Activated CD4-positive, alpha-beta T cell treated with anti-CD3 and anti-CD28 coated beads, Interleukin-2, amount 50 U/mL, for 48 hours (primary cell): Measurements from ENCODE around the gene PRDX2.
"Not testable (repeated sequence)": the region's sequence is repeated elsewhere in the genome, so short reads cannot be mapped to it uniquely, and the experiment has no call there.

ENCODE experiments used
- DNase-seq, 2 experiments: peaks; one replicate each; pipeline ENCODE4 v3.0.0-alpha.2; 2020

PRDX2 gene

GRCh38 chr19:12825254-12826131, 23.9 kb upstream of the PRDX2 start:
- peak; percentile 51 to 53 for DNase-seq

- no peak for DNase-seq
Measured at GRCh38 chr19:12821761-12822160, 20.2 kb upstream of the PRDX2 start.

GRCh38 chr19:12817810-12818209, 16.2 kb upstream of the PRDX2 start:
- DNase-seq: not testable (repeated sequence)

- DNase-seq: not testable (repeated sequence)
Measured at GRCh38 chr19:12817188-12817587, 15.6 kb upstream of the PRDX2 start.

- DNase-seq: no peak
Measured at GRCh38 chr19:12815088-12815487, 13.5 kb upstream of the PRDX2 start.

DNA sequence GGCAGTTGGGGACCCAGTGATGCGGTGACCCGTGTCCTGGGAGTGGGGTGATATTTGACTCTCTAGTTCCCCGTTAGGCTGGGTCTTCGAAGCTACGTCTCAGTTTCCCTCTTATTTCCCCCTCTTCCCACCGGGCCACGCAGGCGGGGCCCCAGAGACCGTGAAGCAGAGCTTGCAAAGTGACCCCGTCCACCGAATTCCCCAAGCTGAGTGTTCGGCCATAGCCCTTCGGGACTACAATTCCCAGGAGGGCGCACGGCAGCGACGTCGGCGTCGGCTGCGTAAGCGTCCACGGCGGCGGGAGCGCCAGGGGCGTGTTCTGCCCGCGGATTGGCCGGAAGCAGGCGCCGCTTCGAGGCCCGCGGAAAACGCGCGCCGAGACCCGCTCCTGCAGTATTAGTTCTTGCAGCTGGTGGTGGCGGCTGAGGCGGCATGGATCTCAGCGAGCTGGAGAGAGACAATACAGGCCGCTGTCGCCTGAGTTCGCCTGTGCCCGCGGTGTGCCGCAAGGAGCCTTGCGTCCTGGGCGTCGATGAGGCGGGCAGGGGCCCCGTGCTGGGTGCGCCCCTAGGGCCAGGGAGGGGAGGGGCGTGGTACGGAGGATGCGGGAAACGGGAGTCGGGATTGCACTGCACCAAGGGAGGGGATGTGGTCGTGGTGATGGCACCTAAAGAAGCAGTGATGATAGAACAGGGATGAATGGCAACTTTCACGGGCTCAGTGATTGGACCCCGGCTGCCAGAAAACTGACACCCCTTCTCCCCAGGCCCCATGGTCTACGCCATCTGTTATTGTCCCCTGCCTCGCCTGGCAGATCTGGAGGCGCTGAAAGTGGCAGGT, 4.9 kb upstream of the PRDX2 start, which contains the start of gene RNASEH2A:
RNASEH2A (plus strand) TSS at position 343 of the 840 bp plus-strand sequence; CDS start at position 433, 90 bp downstream.
- DNase-seq: peak; percentile 88 to 91

DNA sequence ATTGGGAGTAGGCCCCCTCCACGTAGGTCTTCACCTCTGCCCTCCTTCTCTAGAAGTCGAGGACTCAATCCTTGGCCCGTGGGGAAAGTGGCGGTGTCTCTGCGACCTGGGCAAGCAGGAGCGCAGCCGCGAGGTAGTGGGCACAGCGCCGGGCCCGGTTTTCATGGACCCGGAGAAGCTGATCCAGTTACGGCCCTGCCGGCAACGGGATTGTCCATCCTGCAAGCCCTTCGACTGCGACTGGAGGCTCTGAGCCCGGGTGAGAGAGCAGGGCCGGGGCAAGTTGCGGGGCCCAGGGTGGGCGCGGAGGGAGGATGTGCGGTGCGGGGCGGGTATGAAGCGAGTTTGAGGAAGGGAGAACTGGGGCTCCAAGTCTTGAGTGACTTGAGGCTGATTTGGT, 2.5 kb upstream of the PRDX2 start:
- DNase-seq: no peak

DNA sequence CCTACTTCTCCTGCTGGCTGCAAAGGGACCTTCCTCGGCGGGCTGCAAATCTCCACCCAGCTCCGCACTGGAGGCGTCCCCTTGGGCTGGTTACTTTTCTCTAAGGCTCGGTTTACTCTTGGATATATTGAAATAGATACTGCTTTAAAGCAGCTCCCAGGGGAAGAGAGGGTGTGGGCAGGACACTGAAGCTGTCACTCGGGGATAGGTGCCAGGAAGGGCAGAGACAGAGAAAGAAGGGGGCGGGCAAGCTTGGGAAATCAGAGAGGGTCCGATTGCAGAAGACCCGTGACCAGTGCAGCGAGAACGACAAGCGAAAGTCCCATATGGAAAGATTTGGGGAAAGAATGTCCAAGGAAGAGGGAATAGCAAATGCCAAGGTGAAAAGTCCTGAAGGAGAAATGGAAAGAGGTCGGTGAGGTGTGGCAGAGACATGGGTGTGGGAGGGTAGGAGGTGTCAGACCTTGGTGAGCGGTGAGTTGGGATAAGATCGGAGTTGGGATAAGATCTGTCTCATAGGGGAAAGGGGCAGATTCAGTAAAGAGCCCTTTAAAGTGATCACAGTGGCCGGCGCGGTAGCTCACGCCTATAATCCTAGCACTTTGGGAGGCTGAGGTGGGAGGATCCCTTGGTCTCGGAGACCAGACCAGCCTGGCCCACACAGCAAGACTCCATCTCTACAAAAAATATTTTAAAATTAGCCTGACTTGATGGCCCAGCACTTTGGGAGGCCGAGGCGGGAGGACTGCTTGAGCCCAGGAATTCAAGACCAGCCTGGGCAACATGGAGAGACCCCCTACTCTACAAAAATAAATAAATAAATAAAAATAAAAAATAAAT, 887 bp upstream of the PRDX2 start:
- DNase-seq: no peak

- peak; percentile 38 to 50 for DNase-seq
Measured at GRCh38 chr19:12800923-12801465, 606 bp downstream of the PRDX2 start.

DNA sequence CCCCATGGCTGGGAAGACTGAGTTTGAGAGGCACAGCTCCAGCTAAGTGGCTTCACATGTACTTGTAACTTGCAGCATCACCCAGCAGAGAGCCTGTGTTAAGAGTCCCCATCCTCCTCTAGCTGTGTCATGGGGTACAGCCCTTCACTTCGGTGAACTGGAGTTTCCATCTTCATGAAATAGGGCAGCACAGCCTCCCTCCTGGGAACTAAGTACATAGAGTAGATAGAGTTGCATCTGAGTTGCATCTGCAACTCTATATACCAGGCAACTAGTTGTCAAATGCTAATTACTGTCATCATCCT, 1.2 kb downstream of the PRDX2 start:
- DNase-seq: no peak

DNA sequence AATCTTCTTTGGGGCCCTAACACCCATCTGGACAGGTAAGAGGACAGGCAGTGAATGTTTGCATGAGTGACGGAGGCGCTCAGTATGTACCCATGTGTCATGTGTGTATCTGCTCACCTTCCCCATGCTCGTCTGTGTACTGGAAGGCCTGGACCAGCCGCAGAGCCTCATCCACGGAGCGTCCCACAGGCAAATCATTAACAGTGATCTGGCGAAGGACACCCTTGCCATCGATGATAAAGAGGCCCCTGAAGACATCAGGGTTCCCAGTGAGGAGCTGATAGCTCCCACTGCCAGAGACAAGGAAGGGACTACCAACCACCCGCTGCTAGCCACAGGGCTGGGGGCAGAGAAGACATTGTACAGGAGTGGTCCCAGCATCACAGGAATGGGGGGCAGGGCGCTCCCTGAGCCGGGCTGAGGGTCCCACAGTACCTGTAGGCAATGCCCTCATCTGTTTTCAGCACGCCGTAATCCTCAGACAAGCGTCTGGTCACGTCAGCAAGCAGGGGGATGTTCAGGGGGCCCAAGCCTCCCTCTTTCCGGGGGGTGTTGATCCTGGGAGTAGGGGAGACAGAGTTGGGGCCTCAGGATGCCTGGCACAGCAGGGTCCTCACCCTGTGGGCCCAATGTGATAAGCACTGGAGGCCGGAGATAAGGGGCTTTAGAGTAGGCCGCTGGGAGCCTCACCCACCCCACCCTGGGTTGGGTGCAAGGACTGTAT, 1.7 kb downstream of the PRDX2 start:
- DNase-seq: no peak

DNA sequence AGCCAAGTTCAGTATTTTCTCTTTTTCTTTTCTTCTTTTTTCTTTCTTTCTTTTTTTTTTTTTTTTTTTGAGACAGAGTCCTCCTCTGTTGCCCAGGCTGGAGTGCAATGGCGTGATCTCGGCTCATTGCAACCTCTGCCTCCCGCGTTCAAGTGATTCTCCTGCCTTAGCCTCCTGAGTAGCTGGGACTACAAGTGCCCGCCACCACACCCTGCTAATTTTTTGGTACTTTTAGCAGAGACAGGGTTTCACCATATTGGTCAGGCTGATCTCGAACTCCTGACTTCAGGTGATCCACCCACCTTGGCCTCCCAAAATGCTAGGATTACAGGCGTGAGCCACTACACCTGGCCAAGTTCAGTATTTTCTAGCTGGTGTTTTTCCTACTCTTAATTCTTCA, 4.0 kb downstream of the PRDX2 start:
- not testable (repeated sequence) for DNase-seq

DNA sequence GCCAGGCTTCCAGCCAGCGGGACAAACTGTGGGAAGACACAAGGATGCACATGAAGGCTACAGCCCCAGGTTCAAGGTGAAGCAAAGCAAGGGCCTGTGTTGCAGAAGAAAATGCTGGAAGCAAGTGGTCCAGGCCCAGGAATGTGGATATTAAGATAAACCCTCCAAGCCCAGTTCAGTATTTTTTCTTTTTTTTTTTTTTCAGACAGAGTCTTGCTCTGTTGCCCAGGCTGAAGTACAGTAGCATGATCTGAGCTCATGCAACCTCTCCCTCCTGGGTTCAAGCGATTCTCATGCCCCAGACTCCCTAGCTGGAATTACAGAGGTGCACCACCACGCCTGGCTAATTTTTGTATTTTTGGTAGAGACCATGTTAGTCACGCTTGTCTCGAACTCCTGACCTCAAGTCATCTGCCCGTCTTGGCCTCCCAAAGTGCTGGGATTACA, 4.4 kb downstream of the PRDX2 start:
- no peak for DNase-seq

DNA sequence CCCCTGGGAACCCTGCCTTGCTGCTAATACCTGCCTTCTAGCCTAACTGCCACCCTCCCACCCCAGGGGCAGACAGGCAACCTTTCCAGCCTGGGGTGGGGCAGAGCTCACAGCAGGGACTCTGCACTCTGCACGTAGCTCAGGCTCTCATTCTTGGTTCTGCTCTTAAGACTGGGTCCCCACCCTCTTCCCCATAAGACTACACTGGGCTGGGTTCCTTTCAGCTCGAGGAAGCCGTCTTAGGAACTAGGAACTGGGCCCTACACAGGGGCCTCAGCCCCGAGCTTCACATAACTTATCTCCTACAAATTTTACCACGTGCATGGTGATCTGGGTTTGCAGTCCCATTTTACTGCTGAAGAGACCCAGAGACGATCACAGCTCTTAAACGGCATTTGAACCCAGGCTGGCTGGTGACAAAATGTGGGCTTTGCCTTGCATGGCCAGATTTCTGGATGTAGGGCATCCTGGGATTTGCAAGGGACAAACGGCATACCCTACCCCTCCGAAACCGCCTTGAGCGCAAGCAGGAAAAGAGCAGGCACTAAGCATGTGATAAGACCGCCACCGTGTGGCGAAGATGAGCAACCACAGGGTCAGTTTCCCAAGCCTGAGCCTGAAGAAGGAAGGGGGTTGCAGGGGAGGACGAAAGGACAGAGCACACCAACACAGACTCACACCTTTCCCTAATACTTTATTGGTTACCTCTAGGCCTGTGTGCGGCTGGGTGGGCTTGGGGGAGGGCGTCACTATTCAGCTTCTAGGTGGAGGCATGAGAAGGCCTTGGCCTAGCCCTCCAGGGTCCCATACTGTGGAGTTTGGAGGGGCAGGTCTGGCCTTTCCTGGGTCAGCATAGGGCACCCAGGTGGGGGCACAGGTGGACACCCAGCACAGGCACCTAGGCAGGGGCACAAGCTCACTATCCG, 5.2 kb downstream of the PRDX2 start:
- peak; percentile 69 to 81 for DNase-seq

DNA sequence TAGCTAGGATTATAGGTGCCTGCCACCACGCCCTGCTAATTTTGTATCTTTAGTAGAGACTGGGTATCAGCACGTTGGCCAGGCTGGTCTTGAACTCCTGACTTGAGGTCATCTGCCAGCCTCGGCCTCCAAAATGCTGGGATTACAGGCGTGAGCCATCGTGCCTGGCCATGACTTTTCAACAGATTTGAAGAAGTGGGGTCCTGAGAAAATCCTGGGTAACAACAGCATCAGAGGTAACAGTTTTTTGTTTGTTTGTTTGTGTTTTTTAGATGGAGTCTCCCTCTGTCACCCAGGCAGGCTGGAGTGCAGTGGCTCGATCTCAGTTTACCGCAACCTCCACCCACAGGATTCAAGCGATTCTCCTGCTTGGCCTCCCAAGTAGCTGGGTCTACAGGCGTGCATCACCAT, 6.6 kb downstream of the PRDX2 start:
- DNase-seq: no peak

- no peak for DNase-seq
Measured at GRCh38 chr19:12794196-12794941, 7.2 kb downstream of the PRDX2 start.

- peak; percentile 91 to 93 for DNase-seq
Measured at GRCh38 chr19:12793290-12794195, 8.1 kb downstream of the PRDX2 start.

DNA sequence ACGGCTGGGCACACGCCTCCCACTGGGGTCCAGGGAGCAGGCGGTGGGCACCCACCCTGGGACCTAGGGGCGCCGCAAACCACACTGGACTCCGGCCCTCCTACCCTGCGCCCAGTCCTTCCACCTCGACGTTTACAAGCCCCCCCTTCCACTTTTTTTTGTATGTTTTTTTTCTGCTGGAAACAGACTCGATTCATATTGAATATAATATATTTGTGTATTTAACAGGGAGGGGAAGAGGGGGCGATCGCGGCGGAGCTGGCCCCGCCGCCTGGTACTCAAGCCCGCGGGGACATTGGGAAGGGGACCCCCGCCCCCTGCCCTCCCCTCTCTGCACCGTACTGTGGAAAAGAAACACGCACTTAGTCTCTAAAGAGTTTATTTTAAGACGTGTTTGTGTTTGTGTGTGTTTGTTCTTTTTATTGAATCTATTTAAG, 8.7 kb downstream of the PRDX2 start:
- DNase-seq: no peak
